Left forelimb (tissue), 1 donor: ENCODE measurements around the gene CD52.
"Not testable (repeated sequence)": the region's sequence is repeated elsewhere in the genome, so short reads cannot be mapped to it uniquely, and the experiment has no call there.

Experiments used
- DNase-seq: peaks from one replicate; pipeline ENCODE4 v3.0.0-alpha.2; 2018; ENCODE audit warnings: low spot score

CD52 gene

GRCh38 chr1:26284597-26285347, 33.0 kb upstream of the CD52 start:
- peak; percentile 67 for DNase-seq

DNA sequence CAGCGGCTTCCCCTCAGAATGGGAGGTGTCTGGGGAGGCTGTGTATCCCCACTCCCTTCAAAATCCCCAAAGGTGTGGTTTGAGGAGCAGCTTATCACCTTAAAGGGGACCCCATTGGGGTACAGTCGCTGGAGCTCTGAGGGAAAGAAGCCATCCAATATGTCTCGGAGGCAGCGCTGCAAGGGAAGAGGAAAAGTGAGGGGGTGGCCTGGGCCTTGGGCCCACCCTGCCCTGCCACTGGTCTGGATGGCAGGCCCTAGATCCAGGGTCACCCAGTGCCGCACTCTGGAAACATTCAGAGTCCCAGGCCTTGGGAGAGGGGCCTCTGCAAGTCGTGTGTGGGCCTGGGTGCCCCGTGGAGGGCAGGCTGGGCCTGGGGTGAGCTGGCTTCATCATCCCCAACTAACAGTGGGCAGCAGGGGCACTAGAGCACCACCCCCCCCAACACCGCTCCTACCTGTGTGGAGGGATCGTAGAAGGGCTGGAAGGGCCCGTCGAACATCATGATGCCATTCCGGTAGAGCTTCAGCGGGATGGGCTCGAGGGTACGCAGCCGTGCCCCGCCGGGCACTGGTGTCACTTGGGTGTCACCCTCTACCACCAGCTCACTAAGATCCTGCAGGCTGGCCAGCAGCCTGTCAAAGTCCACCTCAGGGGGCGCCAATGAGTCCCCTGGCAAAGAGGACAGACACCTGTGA, 32.2 kb upstream of the CD52 start:
- no peak for DNase-seq

- no peak for DNase-seq
Observed at GRCh38 chr1:26286064-26286416, 31.7 kb upstream of the CD52 start.

GRCh38 chr1:26287033-26287711, 30.6 kb upstream of the CD52 start:
- no peak for DNase-seq

DNA sequence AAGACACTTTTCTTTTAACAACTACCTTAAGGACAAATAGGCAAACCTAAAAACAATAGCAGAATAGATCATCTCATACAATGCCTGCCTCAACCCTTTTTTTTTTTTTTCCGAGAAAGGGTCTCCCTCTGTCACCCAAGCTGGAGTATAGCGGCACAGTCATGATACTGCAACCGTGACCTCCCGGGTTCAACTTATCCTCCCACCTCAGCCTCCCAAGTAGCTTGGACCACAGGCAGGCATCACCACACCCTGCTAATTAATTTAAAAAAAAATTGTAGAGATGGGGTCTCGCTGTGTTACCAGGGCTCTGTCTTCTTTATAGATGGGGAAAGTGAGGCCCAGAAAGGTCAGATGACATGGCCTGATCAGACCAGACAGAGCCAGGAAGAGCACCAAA, 29.9 kb upstream of the CD52 start:
- no peak for DNase-seq

DNA sequence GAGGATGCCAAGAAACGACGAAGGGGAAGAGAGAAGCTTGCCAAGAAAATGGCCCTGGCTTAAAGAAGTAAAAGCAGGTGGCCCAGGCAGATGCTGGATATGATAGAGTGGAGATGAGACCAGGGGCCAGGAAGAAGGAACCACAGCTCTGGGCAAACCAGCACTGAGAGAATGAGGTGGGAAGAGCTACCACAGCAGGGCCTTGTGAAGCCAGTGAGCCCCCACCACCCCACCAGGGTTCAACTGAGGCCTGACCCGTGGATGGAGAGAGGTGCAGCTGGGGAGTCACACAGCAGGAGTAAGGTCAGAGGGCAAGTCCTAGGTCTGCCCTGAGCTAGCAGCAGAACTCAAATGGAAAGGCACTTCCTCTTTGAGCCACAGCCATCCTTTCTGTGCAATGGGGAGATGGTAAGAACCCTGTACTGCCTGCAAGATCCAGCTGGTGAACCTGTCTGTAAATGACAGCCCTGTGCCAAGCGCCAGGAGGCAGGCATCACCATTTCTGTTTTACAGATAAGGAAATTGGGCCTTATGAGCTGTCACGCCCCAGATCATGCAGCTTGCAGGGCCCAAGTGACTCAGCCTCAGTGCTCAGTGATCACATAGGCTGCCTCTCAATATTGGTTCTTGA, 29.3 kb upstream of the CD52 start:
- no peak for DNase-seq

DNA sequence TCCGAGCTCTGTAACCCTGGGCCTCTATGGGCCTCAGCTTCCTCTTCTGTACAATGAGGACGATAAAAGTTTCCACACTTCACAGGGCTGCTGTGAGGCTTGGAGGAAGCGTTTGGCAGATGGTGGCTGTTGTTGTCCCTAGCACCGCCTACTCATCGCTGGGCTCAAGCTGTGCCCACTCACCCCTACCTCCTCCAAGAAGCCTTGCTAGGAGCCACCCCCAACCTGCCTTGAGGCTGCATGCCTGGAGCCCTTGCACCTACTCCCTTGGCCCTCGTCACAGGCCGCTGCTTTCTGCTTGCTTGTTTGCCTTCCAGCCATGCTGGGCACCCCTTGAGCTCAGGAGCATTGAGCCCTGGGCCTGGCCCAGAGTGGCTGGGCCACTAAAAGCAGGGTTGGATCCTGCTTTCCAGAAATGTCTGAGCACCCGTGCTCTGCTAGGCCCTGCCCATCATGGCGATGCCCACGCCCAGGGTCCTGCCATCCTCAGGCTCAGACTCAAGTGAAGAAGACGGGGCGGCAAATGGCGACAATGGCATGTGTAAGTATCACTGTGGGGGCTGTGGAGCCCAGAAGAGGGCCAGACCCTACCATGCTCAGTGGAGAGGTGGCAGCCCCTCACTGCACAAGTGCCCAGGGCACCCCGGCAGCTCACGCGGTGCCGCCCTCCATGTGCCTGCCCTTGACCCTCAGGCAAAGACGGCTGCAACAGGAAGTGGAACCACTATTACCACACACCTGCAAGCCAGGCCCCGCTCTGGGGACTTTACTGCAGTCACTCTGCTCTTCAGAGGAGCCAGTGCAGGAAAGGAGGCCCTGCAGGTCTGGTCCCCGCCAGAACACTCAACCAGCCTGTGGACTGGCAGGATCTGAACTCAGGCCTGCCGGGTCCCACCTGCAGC, 28.3 kb upstream of the CD52 start:
- DNase-seq = peak; percentile 65

DNA sequence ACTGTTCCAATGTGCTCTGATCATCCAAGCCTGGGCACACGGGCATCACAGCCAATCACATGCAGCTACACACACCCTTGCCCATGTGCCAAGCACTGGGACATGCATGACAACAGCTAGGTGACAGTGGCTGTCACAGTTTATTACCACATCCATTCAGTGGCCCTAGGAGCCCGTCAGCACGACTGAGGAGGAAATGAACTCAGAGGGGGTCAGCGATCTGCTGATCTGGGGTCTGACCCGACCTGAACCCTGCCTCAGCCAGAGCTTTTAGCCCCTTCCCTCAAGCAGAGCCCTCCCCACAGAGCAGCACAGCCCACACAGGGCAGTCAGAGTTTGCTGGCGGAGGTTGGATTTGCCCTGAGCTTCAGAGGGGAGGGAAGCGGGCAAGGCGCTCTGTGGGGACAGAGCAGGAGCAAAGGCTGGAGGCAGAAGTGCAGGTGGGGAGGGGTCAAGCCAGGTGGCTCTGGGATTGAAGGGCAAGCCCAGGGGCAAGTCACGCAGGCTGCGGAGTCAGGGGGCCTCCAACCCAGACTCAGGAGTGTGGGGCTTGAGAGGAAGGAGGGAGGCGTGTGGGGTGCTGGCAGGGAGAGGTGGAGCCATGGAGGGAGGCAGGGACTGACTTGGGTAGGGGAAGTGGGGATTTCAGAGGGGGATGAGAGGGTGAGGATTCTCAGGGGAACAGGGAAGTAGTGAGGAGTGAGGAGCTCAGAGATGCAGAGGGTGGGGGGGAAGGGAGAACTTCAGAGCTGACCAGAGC, 27.5 kb upstream of the CD52 start:
- no peak for DNase-seq

DNA sequence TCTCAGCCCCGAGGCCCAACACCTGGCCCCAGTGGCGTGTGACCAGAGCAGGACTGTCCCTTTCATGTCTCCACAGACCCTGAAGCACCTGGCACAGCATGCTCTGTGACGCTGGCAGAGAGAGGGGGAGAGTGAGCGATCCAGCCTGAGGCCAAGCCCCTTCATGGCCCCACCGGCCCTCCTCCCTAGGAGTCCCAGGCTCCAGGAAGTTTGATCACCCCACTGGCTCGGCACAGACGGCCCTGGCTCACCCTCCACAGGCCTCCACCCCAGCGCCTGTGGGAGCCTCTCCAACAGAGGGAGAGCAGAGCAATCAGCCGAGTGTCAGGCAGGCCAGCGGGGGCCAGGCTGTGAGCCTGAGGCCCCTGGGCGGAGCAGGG, 26.9 kb upstream of the CD52 start:
- peak; percentile 68 for DNase-seq

GRCh38 chr1:26291433-26291832, 26.3 kb upstream of the CD52 start:
- no peak for DNase-seq

DNA sequence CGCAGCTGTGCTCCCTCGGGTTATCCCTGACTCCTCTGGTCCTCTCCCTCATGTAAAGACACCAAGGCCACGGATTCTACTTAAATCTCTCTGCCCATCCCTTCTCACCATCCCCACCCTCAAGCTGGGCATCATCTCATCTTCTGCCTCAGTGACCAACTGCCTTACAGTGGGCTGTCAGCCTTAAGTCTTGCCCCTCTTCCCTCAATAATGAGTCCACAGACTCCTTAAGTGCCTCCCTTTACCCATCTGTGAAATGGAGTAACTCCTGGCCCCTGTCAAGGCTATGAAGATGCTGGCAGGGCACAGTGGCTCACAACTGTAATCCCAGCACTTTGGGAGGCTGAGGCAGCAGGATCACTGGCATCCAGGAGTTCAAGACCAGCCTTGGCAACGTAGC, 25.8 kb upstream of the CD52 start:
- no peak for DNase-seq

DNA sequence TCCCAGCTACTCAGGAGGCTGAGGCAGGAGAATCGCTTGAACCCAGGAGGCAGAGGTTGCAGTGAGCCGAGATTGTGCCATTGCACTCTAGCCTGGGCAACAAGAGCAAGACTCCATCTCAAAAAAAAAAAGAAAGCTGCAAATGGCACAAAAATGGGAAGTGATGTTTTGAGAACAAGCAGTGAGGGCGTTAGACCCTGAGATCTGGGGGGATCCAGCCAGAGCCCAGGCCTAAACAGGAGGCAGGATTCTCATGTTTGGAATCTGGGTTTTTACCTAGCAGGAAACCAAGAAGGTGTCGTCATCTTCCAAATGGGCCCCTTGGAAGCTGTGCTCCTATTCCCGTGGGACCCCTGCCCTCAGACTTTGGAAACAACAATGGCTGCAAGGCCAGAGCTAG, 25.0 kb upstream of the CD52 start:
- DNase-seq = not testable (repeated sequence)

DNA sequence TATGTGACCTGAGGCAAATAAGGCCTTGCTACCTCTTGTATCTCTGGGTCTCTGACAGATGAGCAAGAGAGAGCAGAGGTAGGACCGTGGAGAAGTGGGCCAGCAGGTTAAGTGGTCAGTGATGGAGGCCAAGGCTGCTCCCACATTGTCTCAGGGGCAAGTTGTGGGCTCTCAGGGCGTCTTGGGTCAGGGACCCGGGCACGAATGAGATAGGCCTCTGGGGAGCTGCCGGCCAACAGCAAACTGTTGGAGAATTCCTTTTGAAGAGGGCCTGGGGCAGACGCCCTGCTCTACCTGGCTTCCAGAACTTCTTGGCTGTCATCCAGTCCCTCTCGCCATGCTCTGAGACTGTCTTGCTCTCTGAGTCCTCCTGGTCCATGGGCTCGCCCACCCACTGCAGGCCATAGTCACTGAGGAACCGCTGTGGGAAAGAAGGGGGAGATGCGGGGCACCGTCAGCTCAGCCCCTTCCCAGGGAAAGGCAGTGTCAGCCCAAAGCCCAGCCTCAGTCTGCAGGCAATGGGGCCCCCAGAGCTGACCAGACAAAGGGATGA, 23.8 kb upstream of the CD52 start:
- DNase-seq = no peak

- DNase-seq = no peak
Observed at GRCh38 chr1:26295194-26296138, 22.3 kb upstream of the CD52 start.

DNA sequence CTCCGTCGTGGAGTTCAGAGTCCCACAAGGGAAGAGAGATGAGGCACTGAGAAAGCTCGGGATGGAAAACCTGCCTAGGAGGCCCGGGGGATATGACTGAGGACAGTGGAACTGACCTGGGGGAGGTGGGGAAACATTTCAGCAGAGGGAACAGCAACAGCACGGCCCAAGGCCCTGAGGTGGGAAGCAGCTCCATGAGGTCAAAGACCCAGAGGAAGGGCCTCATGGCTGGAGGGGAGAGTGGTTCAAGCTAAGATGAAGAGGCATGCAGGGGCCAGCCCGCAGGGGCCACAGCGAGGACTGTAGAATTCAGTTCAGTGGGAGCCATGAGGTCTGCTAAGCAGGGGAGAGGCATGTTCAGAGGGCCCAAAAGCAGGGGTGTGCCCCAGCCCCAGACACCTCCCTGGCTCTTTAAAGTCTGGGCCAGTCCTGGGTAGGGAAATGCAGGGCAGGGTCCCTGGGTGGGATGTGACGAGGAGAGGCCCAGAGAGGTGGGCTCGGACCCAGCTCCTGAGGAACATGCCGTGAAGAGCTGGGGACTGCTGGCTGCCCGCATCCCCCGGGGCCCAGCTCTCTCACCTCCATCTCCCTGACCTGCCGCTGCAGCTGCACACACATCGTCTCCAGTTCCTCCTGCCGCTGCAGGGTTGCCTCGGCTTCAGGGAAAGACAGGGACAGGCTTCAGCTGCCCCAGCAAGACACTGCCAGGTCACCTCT, 21.3 kb upstream of the CD52 start:
- no peak for DNase-seq

- no peak for DNase-seq
Observed at GRCh38 chr1:26297057-26297790, 20.5 kb upstream of the CD52 start.

- no peak for DNase-seq
Observed at GRCh38 chr1:26297791-26298124, 20.0 kb upstream of the CD52 start.

DNA sequence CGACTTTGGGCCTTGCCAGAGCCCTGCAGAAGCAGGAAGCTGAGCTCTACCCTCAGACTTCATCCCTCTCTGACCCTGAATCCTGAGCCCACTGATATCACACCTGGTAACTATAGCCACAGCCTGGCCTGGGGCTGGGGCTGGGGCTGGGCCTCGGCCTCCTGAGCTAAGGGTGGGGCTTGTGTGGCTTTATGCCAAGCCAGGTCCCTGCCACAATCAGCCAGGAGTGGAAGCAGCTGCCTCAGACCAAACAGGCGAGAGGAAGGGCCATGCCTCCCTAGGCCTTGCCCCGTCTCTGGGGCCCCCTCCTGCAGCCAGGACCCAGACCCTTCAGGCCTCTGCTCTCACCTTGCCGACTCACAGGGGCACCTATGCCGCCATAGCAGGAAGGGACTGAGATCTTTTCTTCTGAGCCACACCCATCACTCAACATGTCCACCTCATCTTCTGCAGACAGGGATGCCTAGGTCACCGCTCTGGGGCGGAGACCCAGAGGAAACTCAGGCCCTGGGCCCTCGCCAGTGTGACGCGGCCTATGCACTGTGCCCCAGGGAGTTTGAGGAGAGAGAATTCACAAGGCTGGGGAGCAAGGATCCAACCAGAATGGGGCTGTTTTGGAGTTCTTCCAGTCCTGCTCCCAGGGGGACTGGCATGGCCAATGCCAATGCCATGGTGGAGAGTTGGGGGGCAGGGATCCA, 17.0 kb upstream of the CD52 start:
- no peak for DNase-seq
